HepG2 (cell line): Measurements from ENCODE around the gene CPT1B. TPM values are rescaled to one million over a fixed set of nuclear protein-coding genes. Genes with fewer than 3 reads are reported as not detected.

Experiments used
- HNF4A ChIP-seq: sonication (generic); formaldehyde crosslinking; IDR thresholded peaks from 2 replicates; pipeline ENCODE4 v1.4.0; 2020; ENCODE audit warnings: missing genetic modification reagents
- HNRNPL ChIP-seq: fragments of 200-400 bp; formaldehyde crosslinking; IDR thresholded peaks from 2 replicates; pipeline ENCODE4 v1.6.1; 2017; ENCODE audit warnings: mild to moderate bottlenecking, low read depth, low read length
- KAT8 ChIP-seq: IDR thresholded peaks from 2 replicates; pipeline ENCODE4 v1.6.1; 2016; ENCODE audit warnings: missing genetic modification reagents, missing compliant biosample characterization
- MXD3 ChIP-seq: IDR thresholded peaks from 2 replicates; pipeline ENCODE4 v1.6.1; 2016; ENCODE audit warnings: mild to moderate bottlenecking, missing biosample characterization, missing genetic modification reagents
- NRL ChIP-seq: sonication (generic); formaldehyde crosslinking; IDR thresholded peaks from 2 replicates; pipeline ENCODE4 v1.5.0; 2020; ENCODE audit warnings: missing genetic modification reagents, mild to moderate bottlenecking, moderate library complexity, borderline replicate concordance
- PTBP1 ChIP-seq: fragments of 200-400 bp; formaldehyde crosslinking; IDR thresholded peaks from 2 replicates; pipeline ENCODE4 v1.6.1; 2018; ENCODE audit warnings: low read length, low read depth; ENCODE audit not compliant: poor library complexity, severe bottlenecking
- REXO4 ChIP-seq: sonication (generic); formaldehyde crosslinking; IDR thresholded peaks from 2 replicates; pipeline ENCODE4 v1.8.0; 2022; ENCODE audit warnings: missing genetic modification reagents, mild to moderate bottlenecking, borderline replicate concordance
- SIX4 ChIP-seq: sonication (generic); formaldehyde crosslinking; IDR thresholded peaks from 2 replicates; pipeline ENCODE4 v1.4.0; 2020; ENCODE audit warnings: missing genetic modification reagents
- SPEN ChIP-seq: sonication (generic); formaldehyde crosslinking; IDR thresholded peaks from 2 replicates; pipeline ENCODE4 v1.5.1; 2020; ENCODE audit warnings: low read depth, mild to moderate bottlenecking, missing genetic modification reagents
- UBTF ChIP-seq: sonication (generic); formaldehyde crosslinking; IDR thresholded peaks from 2 replicates; pipeline ENCODE4 v1.4.0; 2020; ENCODE audit warnings: mild to moderate bottlenecking, missing genetic modification reagents
- YY1 ChIP-seq: IDR thresholded peaks from 2 replicates; pipeline ENCODE4 v1.6.1; 2011; ENCODE audit warnings: low read length, low read depth, moderate library complexity, mild to moderate bottlenecking; ENCODE audit not compliant: insufficient read depth, insufficient replicate concordance
- ZBTB2 ChIP-seq: sonication (generic); formaldehyde crosslinking; IDR thresholded peaks from 2 replicates; pipeline ENCODE4 v1.8.0; 2022; ENCODE audit warnings: low read depth, missing genetic modification reagents
- ZNF431 ChIP-seq: sonication (generic); formaldehyde crosslinking; IDR thresholded peaks from 2 replicates; pipeline ENCODE4 v1.9.0; 2022; ENCODE audit warnings: missing genetic modification reagents, low read depth, mild to moderate bottlenecking, borderline replicate concordance
- ZNF530 ChIP-seq: sonication (generic); formaldehyde crosslinking; IDR thresholded peaks from 2 replicates; pipeline ENCODE4 v1.5.0; 2020; ENCODE audit warnings: low read depth, mild to moderate bottlenecking, missing genetic modification reagents
- ZNF564 ChIP-seq: sonication (generic); formaldehyde crosslinking; IDR thresholded peaks from 2 replicates; pipeline ENCODE4 v1.8.1; 2023; ENCODE audit warnings: mild to moderate bottlenecking, missing genetic modification reagents
- ZNF660 ChIP-seq: sonication (generic); formaldehyde crosslinking; IDR thresholded peaks from 2 replicates; pipeline ENCODE4 v1.5.1; 2020; ENCODE audit warnings: mild to moderate bottlenecking, low read depth, missing genetic modification reagents, borderline replicate concordance
- ZNF740 ChIP-seq: sonication (generic); formaldehyde crosslinking; IDR thresholded peaks from 2 replicates; pipeline ENCODE4 v1.4.0; 2020; ENCODE audit warnings: missing genetic modification reagents
- ZNF768 ChIP-seq: sonication (generic); formaldehyde crosslinking; IDR thresholded peaks from 2 replicates; pipeline ENCODE4 v1.4.0; 2020; ENCODE audit warnings: missing genetic modification reagents
- ZNF841 ChIP-seq: sonication (generic); formaldehyde crosslinking; IDR thresholded peaks from 2 replicates; pipeline ENCODE4 v1.8.1; 2023; ENCODE audit warnings: missing genetic modification reagents, borderline replicate concordance
- polyA plus RNA-seq, 8 experiments: library from polyadenylated mRNA; depleted of rRNA in 3 of 8; stranded (reverse) in 7 of 8; unstranded in 1 of 8; fragments of >200 nt; fragmentation: Illumina TruSeq in 4 of 8; extraction: Trizol in 4 of 8; gene quantifications; 2 replicates each; pipeline versions ENCODE4 v1.2.1 to v1.2.3, GENCODE V29; 2011 to 2016; ENCODE audit warnings: low read depth in 4 of 8, missing spikeins in 1 of 8, mixed read lengths in 1 of 8; ENCODE audit not compliant: insufficient read depth in 1 of 8
- total RNA-seq, 5 experiments: library from RNA; depleted of rRNA; stranded (reverse); fragments of >200 nt; fragmentation: Illumina TruSeq; extraction: Trizol; gene quantifications; 2 replicates each; pipeline ENCODE4 v1.2.3, GENCODE V29; 2016; ENCODE audit warnings: low read depth in 1 of 5
- TF ChIP-seq, protein P1 (sequence below): sonication (generic); formaldehyde crosslinking; IDR thresholded peaks from 2 replicates; pipeline ENCODE4 v1.8.0; 2022; ENCODE audit warnings: mild to moderate bottlenecking, missing genetic modification reagents, moderate library complexity
- TF ChIP-seq, protein P2 (sequence below): sonication (generic); formaldehyde crosslinking; IDR thresholded peaks from 2 replicates; pipeline ENCODE4 v1.4.0; 2020; ENCODE audit warnings: mild to moderate bottlenecking, low read depth, missing genetic modification reagents
- TF ChIP-seq, protein P3 (sequence below): sonication (generic); formaldehyde crosslinking; IDR thresholded peaks from 2 replicates; pipeline ENCODE4 v1.8.0; 2022; ENCODE audit warnings: mild to moderate bottlenecking, missing genetic modification reagents, moderate library complexity

Gene CPT1B
- total and polyA plus RNA-seq, 2 of the 13 experiments (the other 11 are each of a cell fraction or from before 2014, with no cell fraction given): 9.2 to 19.5 TPM

- TF ChIP-seq ZNF564 (CRISPR knock-in tag): peak; percentile 98
- TF ChIP-seq, protein P1, sequence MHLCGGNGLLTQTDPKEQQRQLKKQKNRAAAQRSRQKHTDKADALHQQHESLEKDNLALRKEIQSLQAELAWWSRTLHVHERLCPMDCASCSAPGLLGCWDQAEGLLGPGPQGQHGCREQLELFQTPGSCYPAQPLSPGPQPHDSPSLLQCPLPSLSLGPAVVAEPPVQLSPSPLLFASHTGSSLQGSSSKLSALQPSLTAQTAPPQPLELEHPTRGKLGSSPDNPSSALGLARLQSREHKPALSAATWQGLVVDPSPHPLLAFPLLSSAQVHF: peak; percentile 99
- peak; percentile 94 for TF ChIP-seq SIX4 (CRISPR knock-in tag)
- TF ChIP-seq YY1: peak; percentile 46
- TF ChIP-seq, protein P2, sequence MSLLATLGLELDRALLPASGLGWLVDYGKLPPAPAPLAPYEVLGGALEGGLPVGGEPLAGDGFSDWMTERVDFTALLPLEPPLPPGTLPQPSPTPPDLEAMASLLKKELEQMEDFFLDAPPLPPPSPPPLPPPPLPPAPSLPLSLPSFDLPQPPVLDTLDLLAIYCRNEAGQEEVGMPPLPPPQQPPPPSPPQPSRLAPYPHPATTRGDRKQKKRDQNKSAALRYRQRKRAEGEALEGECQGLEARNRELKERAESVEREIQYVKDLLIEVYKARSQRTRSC (CRISPR knock-in tag): peak; percentile 97
- peak; percentile 84 for TF ChIP-seq ZNF740 (CRISPR knock-in tag)
- TF ChIP-seq KAT8 (CRISPR knock-in tag): peak; percentile 78; the same call in 1 of the 2 replicates
- no peak for TF ChIP-seq PTBP1
- TF ChIP-seq ZNF841 (CRISPR knock-in tag): peak; percentile 97
- TF ChIP-seq, protein P3, sequence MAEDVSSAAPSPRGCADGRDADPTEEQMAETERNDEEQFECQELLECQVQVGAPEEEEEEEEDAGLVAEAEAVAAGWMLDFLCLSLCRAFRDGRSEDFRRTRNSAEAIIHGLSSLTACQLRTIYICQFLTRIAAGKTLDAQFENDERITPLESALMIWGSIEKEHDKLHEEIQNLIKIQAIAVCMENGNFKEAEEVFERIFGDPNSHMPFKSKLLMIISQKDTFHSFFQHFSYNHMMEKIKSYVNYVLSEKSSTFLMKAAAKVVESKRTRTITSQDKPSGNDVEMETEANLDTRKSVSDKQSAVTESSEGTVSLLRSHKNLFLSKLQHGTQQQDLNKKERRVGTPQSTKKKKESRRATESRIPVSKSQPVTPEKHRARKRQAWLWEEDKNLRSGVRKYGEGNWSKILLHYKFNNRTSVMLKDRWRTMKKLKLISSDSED: peak; percentile 98
- peak; percentile 99 for TF ChIP-seq NRL
- TF ChIP-seq SPEN (CRISPR knock-in tag): peak; percentile 90
- TF ChIP-seq HNF4A: peak; percentile 31
- TF ChIP-seq ZBTB2 (CRISPR knock-in tag): peak; percentile 93
- TF ChIP-seq ZNF530 (CRISPR knock-in tag): peak; percentile 98
- peak; percentile 100 for TF ChIP-seq MXD3 (CRISPR knock-in tag)
- peak; percentile 98 for TF ChIP-seq ZNF660
- TF ChIP-seq HNRNPL: no peak
- peak; percentile 93 for TF ChIP-seq ZNF768 (CRISPR knock-in tag)
- peak; percentile 97 for TF ChIP-seq ZNF431 (CRISPR knock-in tag)
- peak; percentile 96 for TF ChIP-seq REXO4 (CRISPR knock-in tag)
- peak; percentile 77; the same call in 1 of the 2 replicates for TF ChIP-seq UBTF (CRISPR knock-in tag)
Measured at GRCh38 chr22:50599816-50600455, 21.7 kb upstream of the CPT1B start (continued).
